Activated T-helper 1 cell treated with anti-CD3 and anti-CD28 coated beads, Interleukin-12 subunit alpha, Interleukin-12 subunit beta, Interleukin-2, Interleukin-4 antibody, amounts not matched to agents 30 ng/mL and 10 ng/mL and 1 ng/mL, durations not matched to agents 14 hours and 24 hours and 36 hours (primary cell): ENCODE data around the gene COL15A1. TPM values are rescaled to one million over a fixed set of nuclear protein-coding genes. Genes with fewer than 3 reads are reported as not detected.

ENCODE experiments used
- DNase-seq: peaks from one replicate; pipeline ENCODE4 v3.0.0; 2021; ENCODE audit warnings: low spot score
- H3K27ac Mint-ChIP-seq: one replicate; pipeline ENCODE4 v1.8.0; 2021; ENCODE audit warnings: mild to moderate bottlenecking, mixed read lengths
- H3K27me3 Mint-ChIP-seq: one replicate; pipeline ENCODE4 v1.8.0; 2022; ENCODE audit warnings: mild to moderate bottlenecking, moderate library complexity, mixed read lengths; ENCODE audit not compliant: insufficient read depth
- H3K36me3 Mint-ChIP-seq: one replicate; pipeline ENCODE4 v1.8.0; 2021; ENCODE audit warnings: low read depth, mixed read lengths
- H3K4me1 Mint-ChIP-seq: one replicate; pipeline ENCODE4 v1.8.0; 2021; ENCODE audit warnings: low read depth, mixed read lengths
- H3K4me3 Mint-ChIP-seq: one replicate; pipeline ENCODE4 v1.8.0; 2021; ENCODE audit warnings: mild to moderate bottlenecking, moderate library complexity, mixed read lengths
- H3K9me3 Mint-ChIP-seq: one replicate; pipeline ENCODE4 v1.8.0; 2021; ENCODE audit warnings: mixed read lengths
- intact Hi-C: fragments of 100-400 bp; cut with micrococcal nuclease; formaldehyde crosslinking; loops from one replicate; pipeline ENCODE4 v1.15.1; 2024
- total RNA-seq: library from RNA; stranded (reverse); gene quantifications from 2 replicates; pipeline ENCODE4 v1.2.3, GENCODE V29; 2022

COL15A1 gene
- total RNA-seq, 1 donor from 2014 or later: 0.05 TPM

DNA sequence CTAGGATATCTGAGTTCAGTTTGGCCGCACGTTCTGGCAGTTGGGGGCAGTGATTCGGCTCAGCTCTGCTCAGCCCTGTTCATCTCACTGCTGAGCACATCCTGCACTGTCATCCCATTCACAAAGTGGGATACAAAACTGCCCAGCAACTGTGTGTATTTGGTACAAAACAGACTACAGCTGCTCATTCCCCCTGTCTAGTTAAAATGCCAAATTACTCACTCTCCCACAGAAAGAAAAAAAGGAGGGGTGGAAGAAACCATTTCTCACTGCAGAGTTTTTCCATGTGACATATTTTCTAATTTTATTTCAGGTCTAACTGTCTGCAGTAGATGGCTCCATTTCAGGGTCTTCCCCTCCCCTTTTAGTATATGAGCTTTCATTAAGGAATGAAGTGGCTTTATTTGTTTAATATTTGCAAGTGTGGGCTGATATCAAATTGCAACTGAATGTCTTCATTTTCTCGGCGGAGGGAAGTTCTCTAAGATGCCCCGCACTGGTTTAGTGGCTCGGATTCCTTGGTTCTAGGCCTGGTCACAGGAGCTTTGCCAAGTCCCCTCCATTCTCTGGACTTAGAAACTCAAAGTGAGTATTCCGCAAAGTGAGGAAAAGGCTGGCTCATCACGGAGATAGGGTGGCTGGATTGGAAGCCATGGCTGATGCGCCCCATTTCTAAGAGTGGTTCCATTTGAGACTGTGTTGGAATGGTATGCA, 14.7 kb downstream of the COL15A1 start:
- Mint-ChIP-seq H3K27ac (no peak overlapping the region), H3K4me3 (no peak overlapping the region), H3K4me1 (no peaks in the 10 kb centered on the region), H3K9me3 (no peaks in the 10 kb centered on the region), H3K27me3 (peaks cover 7% of the 10 kb centered on the region), H3K36me3 (no peaks in the 10 kb centered on the region)
- no peak for DNase-seq
- intact Hi-C loops: no loop called here

DNA sequence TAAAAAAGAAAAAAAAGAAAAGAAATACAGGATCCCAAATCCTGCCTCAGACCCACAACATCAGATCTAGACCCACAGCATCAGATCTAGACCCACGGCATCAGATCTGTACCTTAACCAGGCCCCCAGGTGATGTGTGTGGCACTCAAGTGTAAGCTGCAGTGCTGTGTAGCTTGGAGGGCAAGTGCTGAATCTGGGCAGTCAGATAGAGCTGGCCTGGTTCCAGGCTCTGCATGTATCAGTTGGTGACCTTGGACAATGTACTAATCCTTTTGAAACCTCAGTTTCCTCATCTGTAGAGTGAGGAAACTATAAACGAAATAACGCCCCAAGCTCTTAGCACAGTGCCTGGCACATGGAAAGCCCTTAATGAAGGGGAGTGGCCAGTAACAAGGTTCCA, 16.7 kb downstream of the COL15A1 start:
- H3K27me3 Mint-ChIP-seq: peaks cover 7% of the 10 kb centered on the region
- no peak overlapping the region for H3K27ac Mint-ChIP-seq
- no peaks in the 10 kb centered on the region for H3K4me1 Mint-ChIP-seq
- no peaks in the 10 kb centered on the region for H3K9me3 Mint-ChIP-seq
- no peaks in the 10 kb centered on the region for H3K36me3 Mint-ChIP-seq
- H3K4me3 Mint-ChIP-seq: no peak overlapping the region
- intact Hi-C loops: no loop called here
- no peak for DNase-seq

DNA sequence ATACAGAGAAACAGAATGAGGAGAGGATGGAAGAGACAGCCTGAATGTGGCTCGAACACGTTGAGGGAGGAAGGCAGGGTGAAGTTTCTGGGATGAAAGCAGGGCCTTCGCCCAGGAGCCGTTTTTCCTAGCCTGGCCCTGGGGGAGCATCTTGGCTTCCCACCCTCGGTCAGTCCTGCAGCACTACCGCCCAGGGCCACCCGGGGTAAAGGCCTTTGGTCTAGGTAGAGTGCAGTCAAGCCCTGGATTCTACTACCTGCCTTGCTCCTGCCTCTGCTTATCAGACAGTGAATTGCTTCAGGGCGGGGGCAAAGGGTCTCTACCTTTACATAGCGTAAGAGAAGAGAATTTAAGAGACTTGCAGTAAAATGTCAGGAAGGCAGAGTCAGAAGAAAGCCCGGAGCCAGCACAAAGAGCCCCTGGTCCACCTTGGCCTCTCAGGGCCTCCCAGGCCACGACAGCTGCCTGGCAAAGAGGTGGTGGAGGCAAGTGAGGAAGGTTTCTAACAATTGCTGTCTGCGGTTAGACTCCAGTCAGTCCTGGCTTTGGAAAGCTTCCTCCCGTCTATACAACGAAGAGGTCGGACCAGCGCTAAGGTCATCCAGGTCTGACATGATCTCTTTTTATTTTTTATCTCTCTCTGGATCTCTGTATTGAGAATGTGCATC, 17.9 kb downstream of the COL15A1 start:
- H3K9me3 Mint-ChIP-seq: no peaks in the 10 kb centered on the region
- no peak overlapping the region for H3K27ac Mint-ChIP-seq

DNA sequence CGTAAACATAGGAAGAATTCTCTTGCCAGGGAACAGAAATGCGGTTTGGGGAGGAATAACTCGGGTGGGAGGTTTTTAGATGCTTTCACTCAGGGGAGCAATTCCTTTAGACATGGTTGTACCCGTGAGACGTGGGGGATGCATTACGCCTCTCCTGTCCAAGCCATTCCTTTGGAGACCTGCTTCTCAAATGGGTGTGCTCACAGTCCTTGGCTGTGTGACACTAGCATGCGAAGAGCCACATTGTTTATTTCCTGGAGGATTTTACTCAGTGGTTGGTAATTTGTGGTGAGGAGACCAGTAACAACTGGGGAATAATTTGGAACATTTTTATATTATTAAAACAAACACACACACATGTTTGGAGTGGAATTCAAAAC, 18.5 kb downstream of the COL15A1 start:
- no peaks in the 10 kb centered on the region for H3K9me3 Mint-ChIP-seq
- no peak for DNase-seq
- no peak overlapping the region for H3K27ac Mint-ChIP-seq
- intact Hi-C loops: no loop called here
- H3K36me3 Mint-ChIP-seq: no peaks in the 10 kb centered on the region
- no peaks in the 10 kb centered on the region for H3K4me1 Mint-ChIP-seq
- peaks cover 10% of the 10 kb centered on the region for H3K27me3 Mint-ChIP-seq
- H3K4me3 Mint-ChIP-seq: no peak overlapping the region

More for the DNA sequence above, 17.9 kb downstream of the COL15A1 start:
- DNase-seq: no peak
- intact Hi-C loops: no loop called here
- H3K4me3 Mint-ChIP-seq: no peak overlapping the region
- H3K36me3 Mint-ChIP-seq: no peaks in the 10 kb centered on the region
- H3K4me1 Mint-ChIP-seq: no peaks in the 10 kb centered on the region
- H3K27me3 Mint-ChIP-seq: peaks cover 10% of the 10 kb centered on the region

DNA sequence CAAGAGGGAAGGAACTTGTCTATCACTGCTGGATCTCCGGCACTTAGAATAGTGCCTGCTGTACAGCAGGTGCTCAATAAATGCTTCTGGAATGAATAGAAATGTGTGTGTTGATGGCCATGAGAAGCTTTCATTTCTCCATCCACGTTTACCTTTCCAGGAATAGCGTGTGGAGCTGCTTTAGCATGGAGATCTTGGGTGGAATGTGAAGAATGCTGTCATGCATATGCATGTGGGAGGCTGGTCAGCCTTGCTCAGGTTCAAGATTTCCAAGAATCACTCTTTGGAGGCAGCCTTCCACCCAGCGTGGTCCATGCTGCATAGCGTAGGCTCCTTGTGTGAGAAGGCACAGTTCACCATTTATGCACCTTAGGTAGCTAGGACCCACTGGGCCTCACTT, 19.2 kb downstream of the COL15A1 start:
- peaks cover 10% of the 10 kb centered on the region for H3K27me3 Mint-ChIP-seq
- H3K36me3 Mint-ChIP-seq: no peaks in the 10 kb centered on the region
- H3K4me3 Mint-ChIP-seq: no peak overlapping the region
- DNase-seq: no peak
- H3K9me3 Mint-ChIP-seq: no peaks in the 10 kb centered on the region
- H3K27ac Mint-ChIP-seq: no peak overlapping the region
- no peaks in the 10 kb centered on the region for H3K4me1 Mint-ChIP-seq
- intact Hi-C loops: no loop called here

DNA sequence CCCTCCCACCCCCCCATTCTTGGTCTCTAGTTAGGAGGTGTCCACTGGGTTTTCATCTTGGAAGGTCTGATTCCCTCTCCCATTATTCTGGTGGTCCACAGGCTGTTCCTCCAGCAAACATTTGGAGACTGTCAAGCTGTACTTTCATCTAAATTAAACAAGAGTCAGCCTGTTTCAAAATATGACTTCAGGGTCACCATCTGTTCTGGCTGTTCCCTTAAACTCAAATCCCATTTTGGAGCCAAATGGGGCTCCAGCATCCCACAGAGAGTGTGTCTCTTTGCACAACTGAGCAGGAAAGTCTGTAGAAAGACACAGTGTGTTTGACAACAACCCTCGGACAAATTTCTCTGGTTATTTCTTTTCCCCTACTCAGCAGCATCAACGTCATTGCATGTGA, 20.5 kb downstream of the COL15A1 start:
- H3K36me3 Mint-ChIP-seq: no peaks in the 10 kb centered on the region
- H3K4me3 Mint-ChIP-seq: no peak overlapping the region
- H3K9me3 Mint-ChIP-seq: no peaks in the 10 kb centered on the region
- no peak for DNase-seq
- H3K27ac Mint-ChIP-seq: no peak overlapping the region
- intact Hi-C loops: no loop called here
- peaks cover 10% of the 10 kb centered on the region for H3K27me3 Mint-ChIP-seq
- no peaks in the 10 kb centered on the region for H3K4me1 Mint-ChIP-seq

DNA sequence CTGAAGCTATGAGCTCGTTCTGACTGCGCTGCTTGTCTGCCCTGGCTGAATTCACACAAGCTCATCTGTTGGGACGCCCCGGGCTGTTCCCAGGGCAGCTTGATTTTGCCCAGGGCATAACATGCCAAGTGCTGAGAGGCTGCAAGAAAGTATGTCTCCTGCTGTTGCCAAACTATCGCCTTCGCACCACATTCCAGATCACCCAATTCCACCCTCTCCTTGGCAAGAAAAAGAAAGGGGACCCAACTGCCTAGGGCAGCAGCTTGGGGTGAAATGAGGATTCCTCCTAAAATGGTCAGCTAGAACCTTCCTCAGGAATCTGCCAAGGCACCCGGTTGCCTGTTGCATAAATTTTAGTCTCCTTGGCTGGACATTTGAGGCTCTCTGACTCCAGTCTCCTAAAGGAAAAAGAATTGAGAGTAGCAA, 21.2 kb downstream of the COL15A1 start:
- no peak for DNase-seq
- intact Hi-C loops: no loop called here
- H3K4me3 Mint-ChIP-seq: no peak overlapping the region
- no peak overlapping the region for H3K27ac Mint-ChIP-seq
- no peaks in the 10 kb centered on the region for H3K4me1 Mint-ChIP-seq
- H3K27me3 Mint-ChIP-seq: peaks cover 10% of the 10 kb centered on the region
- no peaks in the 10 kb centered on the region for H3K9me3 Mint-ChIP-seq
- no peaks in the 10 kb centered on the region for H3K36me3 Mint-ChIP-seq

DNA sequence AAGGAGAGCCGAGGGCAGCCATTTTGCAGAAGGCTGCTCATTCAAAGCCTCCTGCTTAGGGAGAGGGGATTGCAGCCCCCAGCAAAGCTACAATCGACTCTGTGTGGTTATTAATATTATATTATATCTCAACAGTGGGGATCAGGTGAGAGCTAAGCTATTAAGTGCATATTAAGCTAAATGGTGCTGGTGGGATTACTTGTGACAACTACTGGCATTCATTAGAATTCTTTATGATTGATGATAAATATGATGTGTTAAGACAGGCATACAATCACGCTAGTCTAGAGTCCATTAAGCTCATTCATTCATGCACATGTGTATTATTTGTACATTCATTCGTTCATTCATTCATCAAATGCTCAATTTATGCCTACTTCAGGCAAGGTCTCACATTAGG, 23.0 kb downstream of the COL15A1 start:
- intact Hi-C loops: no loop called here
- Mint-ChIP-seq H3K9me3 (no peaks in the 10 kb centered on the region), H3K36me3 (no peaks in the 10 kb centered on the region), H3K4me3 (no peak overlapping the region), H3K4me1 (no peaks in the 10 kb centered on the region), H3K27me3 (peaks cover 6% of the 10 kb centered on the region), H3K27ac (no peak overlapping the region)
- DNase-seq: no peak

DNA sequence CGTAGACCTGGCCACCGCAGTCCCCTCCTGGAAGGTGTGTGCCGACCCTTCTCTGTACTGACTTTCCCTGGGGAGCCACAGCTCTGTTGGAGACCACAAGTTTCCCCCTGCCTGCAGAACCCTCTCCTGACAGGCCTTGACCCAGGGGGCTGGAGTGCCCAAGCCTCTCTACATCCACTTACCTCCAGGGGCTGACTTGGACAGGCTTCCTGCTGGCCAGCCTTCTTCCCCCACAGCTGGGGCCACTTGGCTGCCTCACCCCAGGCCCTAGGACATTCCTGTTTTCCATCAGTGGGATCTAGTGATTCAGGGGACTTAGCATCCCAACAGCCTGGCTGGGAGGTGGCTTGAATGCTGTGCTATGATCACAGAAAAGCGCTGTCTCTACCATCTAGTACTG, 23.6 kb downstream of the COL15A1 start:
- DNase-seq: no peak
- Mint-ChIP-seq H3K27ac (no peak overlapping the region), H3K4me3 (no peak overlapping the region), H3K27me3 (peaks cover 3% of the 10 kb centered on the region), H3K36me3 (no peaks in the 10 kb centered on the region), H3K4me1 (no peaks in the 10 kb centered on the region), H3K9me3 (no peaks in the 10 kb centered on the region)
- intact Hi-C loops: no loop called here

DNA sequence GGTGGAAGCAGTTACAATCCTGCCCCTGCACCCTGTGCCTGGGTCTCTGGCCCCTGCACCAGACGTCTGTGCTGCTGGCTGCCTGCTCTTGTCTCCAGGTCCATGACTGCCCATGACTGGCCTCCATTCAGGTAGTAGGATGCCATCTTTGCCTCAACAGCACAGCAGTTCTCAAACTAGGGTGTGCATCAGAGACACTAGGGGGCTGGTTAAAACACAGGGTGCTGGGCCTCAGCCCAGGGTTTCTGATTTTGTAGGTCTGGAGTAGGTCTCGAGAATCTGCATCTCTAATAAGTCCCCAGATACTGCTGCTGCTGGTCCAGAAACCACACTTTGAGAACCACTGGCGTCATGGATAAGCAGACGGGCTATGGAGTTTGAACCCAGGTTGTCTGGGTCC, 24.0 kb downstream of the COL15A1 start:
- Mint-ChIP-seq H3K36me3 (no peaks in the 10 kb centered on the region), H3K27ac (no peak overlapping the region), H3K4me3 (no peak overlapping the region), H3K4me1 (no peaks in the 10 kb centered on the region), H3K9me3 (no peaks in the 10 kb centered on the region), H3K27me3 (peaks cover 3% of the 10 kb centered on the region)
- intact Hi-C loops: no loop called here
- DNase-seq: no peak

DNA sequence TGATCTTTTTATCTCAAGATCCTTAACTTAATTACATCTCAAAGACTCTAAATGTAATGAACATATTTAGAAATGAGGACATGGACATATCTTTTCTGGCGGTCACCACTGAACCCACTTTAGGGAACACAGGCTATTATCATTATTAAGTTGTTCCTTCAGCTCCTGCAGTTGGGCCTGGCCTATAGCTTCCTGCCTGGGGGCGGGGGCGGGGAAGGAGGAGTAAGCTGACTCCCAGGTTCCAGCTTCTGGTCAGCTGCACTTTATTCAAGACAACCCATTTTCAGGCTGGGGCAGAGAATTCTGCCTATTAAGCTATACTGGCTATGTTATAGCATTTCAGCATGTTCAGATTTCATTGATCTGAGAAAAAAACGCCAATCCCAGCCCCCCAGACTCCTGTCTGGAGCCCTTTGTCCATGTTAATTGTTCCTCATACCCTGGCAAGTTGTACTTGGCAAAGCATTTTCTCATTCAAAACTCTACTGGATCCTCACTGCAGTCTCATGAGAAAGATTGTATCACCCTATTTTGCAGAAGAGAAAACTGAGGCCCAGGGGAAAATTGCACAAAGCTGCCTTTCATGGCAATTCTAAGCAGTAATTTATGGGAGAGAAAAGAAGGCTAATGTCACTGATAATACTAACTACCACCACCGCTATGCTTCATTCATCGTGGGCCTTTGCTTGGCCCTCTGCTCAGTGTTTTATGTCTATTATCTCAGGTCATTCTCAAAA, 25.1 kb downstream of the COL15A1 start:
- DNase-seq: no peak
- H3K9me3 Mint-ChIP-seq: no peaks in the 10 kb centered on the region
- H3K36me3 Mint-ChIP-seq: no peaks in the 10 kb centered on the region
- no peaks in the 10 kb centered on the region for H3K4me1 Mint-ChIP-seq
- H3K27ac Mint-ChIP-seq: no peak overlapping the region
- no peak overlapping the region for H3K4me3 Mint-ChIP-seq
- intact Hi-C loops: no loop called here
- peaks cover 7% of the 10 kb centered on the region for H3K27me3 Mint-ChIP-seq

DNA sequence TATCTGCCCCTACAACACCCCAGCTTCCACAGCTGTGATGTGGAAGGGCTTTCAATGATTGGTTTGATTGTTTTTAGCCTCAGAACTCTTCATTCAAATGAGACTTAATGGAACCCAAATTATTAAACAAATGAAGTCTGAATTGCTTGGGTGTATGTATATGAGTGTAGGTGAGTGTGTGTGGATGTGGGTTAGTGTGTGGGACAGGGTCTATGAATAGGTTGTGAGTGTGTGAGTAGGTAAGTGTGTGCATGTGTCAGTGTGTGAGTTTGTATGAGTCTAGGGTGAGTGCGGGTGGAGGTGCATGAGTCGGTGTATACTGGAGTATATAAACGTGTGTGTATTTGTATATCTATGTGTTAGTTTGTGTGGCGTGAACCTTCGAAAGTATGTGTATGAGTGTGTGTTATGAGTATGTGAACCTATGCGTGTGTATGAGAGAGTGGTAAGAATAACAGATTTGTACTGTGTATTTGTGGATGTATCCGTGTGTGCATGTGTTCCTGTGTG, 26.9 kb downstream of the COL15A1 start:
- Mint-ChIP-seq H3K27me3 (peaks cover 8% of the 10 kb centered on the region), H3K9me3 (no peaks in the 10 kb centered on the region), H3K4me3 (no peak overlapping the region), H3K27ac (no peak overlapping the region), H3K4me1 (no peaks in the 10 kb centered on the region), H3K36me3 (no peaks in the 10 kb centered on the region)
- no peak for DNase-seq
- intact Hi-C loops: no loop called here
